Smooth muscle cell of the coronary artery (primary cell): ENCODE results near the gene IRF3. TPM values are rescaled to one million over a fixed set of nuclear protein-coding genes. Genes with fewer than 3 reads are reported as not detected.

Source experiments
- total RNA-seq: library from RNA; depleted of rRNA; stranded (reverse); fragments of >200 nt; gene quantifications from 2 replicates; pipeline ENCODE4 v1.2.3, GENCODE V29; 2014; ENCODE audit warnings: low replicate concordance

Gene IRF3
- 48.9 and 55.8 TPM in 2 replicates for total RNA-seq

GRCh38 chr19:49665351-49666119 is at the start of gene IRF3, which contains the start of gene BCL2L12:
IRF3 (minus strand) TSS chr19:49665857; CDS start chr19:49664838, 1,019 bp downstream.
BCL2L12 (plus strand) TSS chr19:49665933; CDS start chr19:49666693, 760 bp downstream.

GRCh38 chr19:49690656-49691242 is 25.1 kb upstream of the IRF3 start, which contains the start of gene CPT1C:
CPT1C (plus strand) TSS chr19:49691116; CDS start chr19:49692253, 1,137 bp downstream.

GRCh38 chr19:49689133-49690078 is 23.7 kb upstream of the IRF3 start, which contains the start of gene ADM5:
ADM5 (plus strand) TSS chr19:49689594; CDS start chr19:49689838, 244 bp downstream.

GRCh38 chr19:49677231-49677900 is 11.7 kb upstream of the IRF3 start, which contains the start of gene PRMT1:
PRMT1 (plus strand) TSS chr19:49677271; CDS start chr19:49677281, 10 bp downstream.

GRCh38 chr19:49641688-49642491 is 23.8 kb downstream of the IRF3 start, which contains the start of gene SCAF1:
SCAF1 (plus strand) TSS chr19:49642209; CDS start chr19:49645027, 2,818 bp downstream.

GRCh38 chr19:49640113-49640898 is 25.4 kb downstream of the IRF3 start, which contains the start of gene RRAS:
RRAS (minus strand) TSS chr19:49640143; CDS start chr19:49640098, 45 bp downstream.

Other genes with a start within 250 kb of the IRF3 start
- not detected in 2 replicates for gene PTH2, start 242.4 kb downstream of the IRF3 start, total RNA-seq
- gene GFY, start 240.5 kb downstream of the IRF3 start, total RNA-seq = not detected in 2 replicates
- gene SLC17A7, start 224.3 kb downstream of the IRF3 start, total RNA-seq = 0.08 and 0.12 TPM in 2 replicates
- gene PIH1D1, start 214.0 kb downstream of the IRF3 start, total RNA-seq = 115 and 116 TPM in 2 replicates
- 19.8 and 32.2 TPM in 2 replicates for gene ALDH16A1, start 212.6 kb downstream of the IRF3 start, total RNA-seq
- gene FLT3LG, start 191.6 kb downstream of the IRF3 start, total RNA-seq = 1.9 and 3.0 TPM in 2 replicates
- 2,421 and 3,942 TPM in 2 replicates for gene RPL13A, start 178.2 kb downstream of the IRF3 start, total RNA-seq
- 3,953 and 4,004 TPM in 2 replicates for gene RPS11, start 169.4 kb downstream of the IRF3 start, total RNA-seq
- 42.0 and 49.7 TPM in 2 replicates for gene FCGRT, start 153.2 kb downstream of the IRF3 start, total RNA-seq
- 288 and 330 TPM in 2 replicates for gene RCN3, start 137.9 kb downstream of the IRF3 start, total RNA-seq
- 95.9 and 120 TPM in 2 replicates for gene NOSIP, start 85.3 kb downstream of the IRF3 start, total RNA-seq
- 0.12 and 0.83 TPM in 2 replicates for gene PRRG2, start 84.5 kb downstream of the IRF3 start, total RNA-seq
- 1.1 and 1.2 TPM in 2 replicates for gene PRR12, start 74.7 kb downstream of the IRF3 start, total RNA-seq
- gene RRAS, start 25.7 kb downstream of the IRF3 start, total RNA-seq = 53.2 and 59.3 TPM in 2 replicates
- gene SCAF1, start 23.6 kb downstream of the IRF3 start, total RNA-seq = 5.1 and 9.2 TPM in 2 replicates
- 2.2 and 3.0 TPM in 2 replicates for gene BCL2L12, start 76 bp upstream of the IRF3 start, total RNA-seq
- 531 and 544 TPM in 2 replicates for gene PRMT1, start 11.4 kb upstream of the IRF3 start, total RNA-seq
- gene ADM5, start 23.7 kb upstream of the IRF3 start, total RNA-seq = 0.15 and 0.59 TPM in 2 replicates
- 11.7 and 21.6 TPM in 2 replicates for gene CPT1C, start 25.3 kb upstream of the IRF3 start, total RNA-seq
- gene TSKS, start 97.4 kb upstream of the IRF3 start, total RNA-seq = 0.08 and 3.3 TPM in 2 replicates
- gene AP2A1, start 101.1 kb upstream of the IRF3 start, total RNA-seq = 82.6 and 113 TPM in 2 replicates
- 19.3 and 21.6 TPM in 2 replicates for gene FUZ, start 147.4 kb upstream of the IRF3 start, total RNA-seq
- gene MED25, start 152.4 kb upstream of the IRF3 start, total RNA-seq = 13.0 and 14.7 TPM in 2 replicates
- 64.5 and 72.9 TPM in 2 replicates for gene PTOV1, start 185.3 kb upstream of the IRF3 start, total RNA-seq
- 25.7 and 40.7 TPM in 2 replicates for gene PNKP, start 201.7 kb upstream of the IRF3 start, total RNA-seq
- gene AKT1S1, start 211.5 kb upstream of the IRF3 start, total RNA-seq = 7.1 and 9.8 TPM in 2 replicates
- 5.6 and 7.0 TPM in 2 replicates for gene TBC1D17, start 211.8 kb upstream of the IRF3 start, total RNA-seq
- 0.23 TPM in 1 of 2 replicates, not detected in the other for gene IL4I1, start 231.0 kb upstream of the IRF3 start, total RNA-seq